8988T (cell line): ENCODE data around the gene CHCHD3.
"Not testable (repeated sequence)": the region's sequence is repeated elsewhere in the genome, so short reads cannot be mapped to it uniquely, and the experiment has no call there.

Experiments used
- DNase-seq: peaks from one replicate; pipeline ENCODE4 v3.0.0; 2011

Gene CHCHD3

GRCh38 chr7:132942701-132943100 lies 139.2 kb downstream of the CHCHD3 start:
- DNase-seq: no peak

- no peak for DNase-seq
Observed at GRCh38 chr7:132941905-132942304, 140.0 kb downstream of the CHCHD3 start.

- no peak for DNase-seq
Observed at GRCh38 chr7:132941428-132941827, 140.5 kb downstream of the CHCHD3 start.

GRCh38 chr7:132940084-132940483 lies 141.8 kb downstream of the CHCHD3 start:
- no peak for DNase-seq

GRCh38 chr7:132939495-132939894 lies 142.4 kb downstream of the CHCHD3 start:
- no peak for DNase-seq

- DNase-seq: no peak
Observed at GRCh38 chr7:132937286-132937685, 144.6 kb downstream of the CHCHD3 start.

GRCh38 chr7:132935608-132936007 lies 146.3 kb downstream of the CHCHD3 start:
- no peak for DNase-seq

GRCh38 chr7:132934017-132934416 lies 147.9 kb downstream of the CHCHD3 start:
- DNase-seq: no peak

GRCh38 chr7:132933072-132933458 lies 148.8 kb downstream of the CHCHD3 start:
- DNase-seq: no peak

- no peak for DNase-seq
Observed at GRCh38 chr7:132932296-132933071, 149.4 kb downstream of the CHCHD3 start.

- no peak for DNase-seq
Observed at GRCh38 chr7:132930881-132931280, 151.0 kb downstream of the CHCHD3 start.

GRCh38 chr7:132929944-132930343 lies 151.9 kb downstream of the CHCHD3 start:
- DNase-seq: not testable (repeated sequence)

GRCh38 chr7:132919771-132920170 lies 162.1 kb downstream of the CHCHD3 start:
- DNase-seq: no peak

- no peak for DNase-seq
Observed at GRCh38 chr7:132915647-132916046, 166.2 kb downstream of the CHCHD3 start.

- no peak for DNase-seq
Observed at GRCh38 chr7:132910657-132911056, 171.2 kb downstream of the CHCHD3 start.

- DNase-seq: no peak
Observed at GRCh38 chr7:132907380-132907940, 174.4 kb downstream of the CHCHD3 start.

GRCh38 chr7:132906193-132906835 lies 175.6 kb downstream of the CHCHD3 start:
- DNase-seq: no peak

GRCh38 chr7:132905136-132905535 lies 176.8 kb downstream of the CHCHD3 start:
- DNase-seq: not testable (repeated sequence)

- no peak for DNase-seq
Observed at GRCh38 chr7:132904209-132904608, 177.7 kb downstream of the CHCHD3 start.

GRCh38 chr7:132902294-132902693 lies 179.6 kb downstream of the CHCHD3 start:
- not testable (repeated sequence) for DNase-seq

- DNase-seq: no peak
Observed at GRCh38 chr7:132901241-132901640, 180.6 kb downstream of the CHCHD3 start.

- no peak for DNase-seq
Observed at GRCh38 chr7:132899833-132900232, 182.1 kb downstream of the CHCHD3 start.

- not testable (repeated sequence) for DNase-seq
Observed at GRCh38 chr7:132898641-132899175, 183.2 kb downstream of the CHCHD3 start.
